Measurements from ENCODE around the gene DHX16.
"Not testable (repeated sequence)": the region's sequence is repeated elsewhere in the genome, so short reads cannot be mapped to it uniquely, and the experiment has no call there.

DHX16 gene

GRCh38 chr6:30679765-30680535 is 7.1 kb upstream of the DHX16 start:
- CTCF ChIA-PET, result interaction anchor here (0.7 to 13.1 kb wide), 11 partner anchors 8 to 150 kb away, joined by 3 to 285 read pairs (median 6); partner anchors contain the start of genes MDC1 and TUBB
- peak overlapping the region; percentile 99 for H3K4me3 Mint-ChIP-seq
- H3K9me3 Mint-ChIP-seq, result no peaks in the 10 kb centered on the region
- H3K4me1 Mint-ChIP-seq, result peaks cover 38% of the 10 kb centered on the region
- peak; percentile 25 for DNase-seq
- H3K27ac Mint-ChIP-seq, result peak overlapping the region; percentile 98
- peaks cover 81% of the 10 kb centered on the region for H3K36me3 Mint-ChIP-seq
- H3K27me3 Mint-ChIP-seq, result no peaks in the 10 kb centered on the region

GRCh38 chr6:30678964-30679726 is 6.3 kb upstream of the DHX16 start:
- Mint-ChIP-seq H3K4me3 (peak overlapping the region; percentile 99), H3K36me3 (peaks cover 75% of the 10 kb centered on the region), H3K9me3 (no peaks in the 10 kb centered on the region), H3K27ac (peak overlapping the region; percentile 80), H3K27me3 (no peaks in the 10 kb centered on the region), H3K4me1 (peaks cover 40% of the 10 kb centered on the region)
- DNase-seq, result peak; percentile 93
- CTCF ChIA-PET, result interaction anchor here (0.6 to 13.1 kb wide), 21 partner anchors 9 to 234 kb away, joined by 3 to 285 read pairs (median 3); partner anchors contain the start of genes FLOT1, IER3, MDC1 and TUBB

GRCh38 chr6:30676660-30677285 is 4.0 kb upstream of the DHX16 start:
- H3K9me3 Mint-ChIP-seq, result no peaks in the 10 kb centered on the region
- no peak overlapping the region for H3K27ac Mint-ChIP-seq
- CTCF ChIA-PET, result interaction anchor here (2.9 to 13.1 kb wide), 3 partner anchors 45 to 58 kb away, joined by 23 to 285 read pairs (median 47); partner anchors contain the start of genes MDC1 and TUBB
- H3K4me3 Mint-ChIP-seq, result no peak overlapping the region
- no peaks in the 10 kb centered on the region for H3K27me3 Mint-ChIP-seq
- no peak for DNase-seq
- H3K4me1 Mint-ChIP-seq, result peaks cover 53% of the 10 kb centered on the region
- peaks cover 53% of the 10 kb centered on the region for H3K36me3 Mint-ChIP-seq

GRCh38 chr6:30670760-30671527 is 1.9 kb downstream of the DHX16 start:
- Mint-ChIP-seq H3K36me3 (peaks cover 29% of the 10 kb centered on the region), H3K27ac (no peak overlapping the region), H3K4me1 (peaks cover 42% of the 10 kb centered on the region), H3K9me3 (no peaks in the 10 kb centered on the region), H3K27me3 (no peaks in the 10 kb centered on the region), H3K4me3 (peak overlapping the region; percentile 87)
- CTCF ChIA-PET, result interaction anchor here (1.8 to 3.5 kb wide), 2 partner anchors 60 to 126 kb away, joined by 5 to 20 read pairs; no protein-coding TSS in a partner anchor
- no peak for DNase-seq

- peaks cover 23% of the 10 kb centered on the region for H3K4me1 Mint-ChIP-seq
- H3K4me3 Mint-ChIP-seq, H3K9me3 Mint-ChIP-seq, CTCF ChIA-PET, H3K27ac Mint-ChIP-seq, H3K27me3 Mint-ChIP-seq: not testable (repeated sequence)
- H3K36me3 Mint-ChIP-seq, result peaks cover 60% of the 10 kb centered on the region
- DNase-seq, result peak; percentile 34
Observed at GRCh38 chr6:30666300-30666699, 6.5 kb downstream of the DHX16 start.

- no peak for DNase-seq
- Mint-ChIP-seq H3K36me3 (peaks cover 56% of the 10 kb centered on the region), H3K27ac (no peak overlapping the region), H3K9me3 (no peaks in the 10 kb centered on the region), H3K27me3 (no peaks in the 10 kb centered on the region), H3K4me3 (no peak overlapping the region), H3K4me1 (peaks cover 12% of the 10 kb centered on the region)
- CTCF ChIA-PET, result interaction anchor here (0.9 kb wide), 1 partner anchor 66 kb away, joined by 3 read pairs; no protein-coding TSS in a partner anchor
Observed at GRCh38 chr6:30664994-30665767, 7.6 kb downstream of the DHX16 start.

GRCh38 chr6:30657922-30658321 is 14.9 kb downstream of the DHX16 start:
- H3K4me1 Mint-ChIP-seq, CTCF ChIA-PET, H3K27me3 Mint-ChIP-seq, H3K9me3 Mint-ChIP-seq, DNase-seq, H3K27ac Mint-ChIP-seq, H3K4me3 Mint-ChIP-seq: not testable (repeated sequence)
- H3K36me3 Mint-ChIP-seq, result peaks cover 66% of the 10 kb centered on the region

GRCh38 chr6:30657454-30657853 is 15.4 kb downstream of the DHX16 start:
- H3K27me3 Mint-ChIP-seq, result no peaks in the 10 kb centered on the region

GRCh38 chr6:30656513-30656912 is 16.3 kb downstream of the DHX16 start:
- no peaks in the 10 kb centered on the region for H3K27me3 Mint-ChIP-seq
- H3K4me3 Mint-ChIP-seq, result no peak overlapping the region
- no peaks in the 10 kb centered on the region for H3K4me1 Mint-ChIP-seq
- H3K9me3 Mint-ChIP-seq, result no peaks in the 10 kb centered on the region
- no peak for DNase-seq
- peaks cover 64% of the 10 kb centered on the region for H3K36me3 Mint-ChIP-seq
- no peak overlapping the region for H3K27ac Mint-ChIP-seq
- CTCF ChIA-PET, result no interaction called here

More at GRCh38 chr6:30657454-30657853, 15.4 kb downstream of the DHX16 start:
- Mint-ChIP-seq H3K4me3 (no peak overlapping the region), H3K36me3 (peaks cover 66% of the 10 kb centered on the region), H3K27ac (no peak overlapping the region), H3K9me3 (no peaks in the 10 kb centered on the region), H3K4me1 (no peaks in the 10 kb centered on the region)
- CTCF ChIA-PET, result no interaction called here
- no peak for DNase-seq

GRCh38 chr6:30655743-30656094 is 17.1 kb downstream of the DHX16 start:
- no peaks in the 10 kb centered on the region for H3K9me3 Mint-ChIP-seq
- no peaks in the 10 kb centered on the region for H3K4me1 Mint-ChIP-seq
- no peaks in the 10 kb centered on the region for H3K27me3 Mint-ChIP-seq
- no peak for DNase-seq
- CTCF ChIA-PET, result no interaction called here
- peaks cover 64% of the 10 kb centered on the region for H3K36me3 Mint-ChIP-seq
- no peak overlapping the region for H3K27ac Mint-ChIP-seq
- no peak overlapping the region for H3K4me3 Mint-ChIP-seq

- Mint-ChIP-seq H3K36me3 (peaks cover 64% of the 10 kb centered on the region), H3K4me1 (no peaks in the 10 kb centered on the region), H3K9me3 (no peaks in the 10 kb centered on the region), H3K27ac (no peak overlapping the region), H3K27me3 (no peaks in the 10 kb centered on the region), H3K4me3 (no peak overlapping the region)
- DNase-seq, result no peak
- CTCF ChIA-PET, result no interaction called here
Observed at GRCh38 chr6:30654798-30655742, 17.7 kb downstream of the DHX16 start.

- CTCF ChIA-PET, result interaction anchor here (0.6 to 1.1 kb wide), 3 partner anchors 28 to 109 kb away, joined by 3 to 4 read pairs (median 3); no protein-coding TSS in a partner anchor
- Mint-ChIP-seq H3K9me3 (no peaks in the 10 kb centered on the region), H3K27me3 (no peaks in the 10 kb centered on the region), H3K27ac (no peak overlapping the region), H3K36me3 (peaks cover 41% of the 10 kb centered on the region), H3K4me1 (peaks cover 24% of the 10 kb centered on the region), H3K4me3 (no peak overlapping the region)
- DNase-seq, result no peak
Observed at GRCh38 chr6:30651143-30651542, 21.7 kb downstream of the DHX16 start.

Data from activated naive CD4-positive, alpha-beta T cell treated with anti-CD3 and anti-CD28 coated beads, Interleukin-2, amount 10 ng/mL, durations not matched to agents 7 days and 5 days (primary cell).